Measurements from ENCODE around the gene DOCK7. TPM values are rescaled to one million over a fixed set of nuclear protein-coding genes. Genes with fewer than 3 reads are reported as not detected.

DOCK7 gene
- total and polyA plus RNA-seq, 2 of the 8 experiments (the other 6 are each of a cell fraction or from before 2014, with no cell fraction given): 10.2 to 33.7 TPM

- Histone ChIP-seq H2BK120ac (replicated peaks; ENCODE audit: low read depth, low read length) (no peak overlapping the region), H3K56ac (replicated peaks; ENCODE audit: insufficient read length, low read depth, low read length) (no peak overlapping the region), H2AK5ac (ENCODE audit: low read depth, low read length) (no peak overlapping the region), H2BK15ac (ENCODE audit: low read length) (no peak overlapping the region), H2BK12ac (ENCODE audit: low read depth, low read length) (no peak overlapping the region), H4K5ac (ENCODE audit: insufficient read length, low read depth, low read length) (no peak overlapping the region), H3K27me3 (replicated peaks in 1 of 4; ENCODE audit: control insufficient read depth in 3 of 4, extremely low read depth in 1 of 4, insufficient read depth in 3 of 4, low read length in 3 of 4) (no peaks in the 10 kb centered on the region), H4K20me1 (replicated peaks in 1 of 2; ENCODE audit: control insufficient read depth in 1 of 2, insufficient read depth in 2 of 2, low read length in 2 of 2) (no peaks in the 10 kb centered on the region), H2BK20ac (ENCODE audit: low read length) (no peak overlapping the region), H3K9ac (replicated peaks in 1 of 4; ENCODE audit: extremely low read depth in 1 of 4, low read depth in 3 of 4, low read length in 3 of 4) (no peak overlapping the region), H3K14ac (ENCODE audit: insufficient read length) (no peak overlapping the region), H3K79me2 (ENCODE audit: control insufficient read depth in 1 of 2, insufficient read depth in 2 of 2, low read length in 2 of 2) (no peaks in the 10 kb centered on the region), H4K8ac (ENCODE audit: extremely low read depth, insufficient read depth, low read length) (no peak overlapping the region), H3K4ac (replicated peaks; ENCODE audit: insufficient read length, low read depth, low read length) (no peak overlapping the region), H2BK5ac (ENCODE audit: low read depth, low read length) (no peak overlapping the region), H2AFZ (ENCODE audit: low read length) (no peak overlapping the region), H3K23ac (ENCODE audit: insufficient read length) (no peak overlapping the region), H3K4me3 (ENCODE audit: extremely low read depth in 1 of 4, insufficient read depth in 2 of 4, low read depth in 3 of 4, low read length in 4 of 4) (no peak overlapping the region), H3K79me1 (ENCODE audit: low read depth, low read length) (no peaks in the 10 kb centered on the region), H3K4me1 (replicated peaks in 1 of 4; ENCODE audit: control insufficient read depth in 3 of 4, insufficient read depth in 4 of 4, low read length in 3 of 4) (peaks cover 0 to 4% (median 0%) of the 10 kb centered on the region in 4 experiments; a peak in 2 of 7 replicates), H3K27ac (ENCODE audit: low read depth, low read length) (no peak overlapping the region), H3K36me3 (ENCODE audit: control insufficient read depth in 2 of 4, insufficient read depth in 4 of 4, low read length in 3 of 4) (no peaks in the 10 kb centered on the region; a peak in 1 of 8 replicates), H3K18ac (ENCODE audit: extremely low read depth, low read length) (no peak overlapping the region), H3K9me3 (ENCODE audit: insufficient read depth in 2 of 2, low read depth in 1 of 2, low read length in 1 of 2) (no peaks in the 10 kb centered on the region), H3K23me2 (ENCODE audit: low read depth, low read length) (no peaks in the 10 kb centered on the region), H3K4me2 (ENCODE audit: insufficient read depth in 1 of 2, low read depth in 2 of 2, low read length in 2 of 2) (no peak overlapping the region), H4K91ac (replicated peaks; ENCODE audit: insufficient read length, low read length) (no peak overlapping the region)
- POLR2A ChIA-PET (ENCODE audit: partially characterized antibody): no interaction called here
- FAIRE-seq (no peak), DNase-seq (ENCODE audit: low read depth in 1 of 2, low spot score in 2 of 2) (no peak)
- TF ChIP-seq TEAD4 (IDR thresholded peaks at IDR 0.05; ENCODE audit: low read depth, low read length) (no peak), CBX8 (IDR thresholded peaks at IDR 0.05; ENCODE audit: borderline replicate concordance, low read depth, low read length) (no peak), NRF1 (IDR thresholded peaks at IDR 0.05; ENCODE audit: low read depth, low read length) (no peak), YY1 (IDR thresholded peaks at IDR 0.05; ENCODE audit: low read depth, low read length) (no peak), POU5F1 (IDR thresholded peaks at IDR 0.05; ENCODE audit: low read depth, low read length) (no peak), KDM4A (IDR thresholded peaks at IDR 0.05; ENCODE audit: low read depth, low read length, severe bottlenecking) (no peak), RNF2 (IDR thresholded peaks at IDR 0.05; ENCODE audit: borderline replicate concordance, low read depth, low read length, missing control alignments, poor library complexity, severe bottlenecking) (no peak), GABPA (IDR thresholded peaks at IDR 0.05; ENCODE audit: borderline replicate concordance, insufficient read depth, low read length) (no peak)
- CTCF ChIA-PET (ENCODE audit: partially characterized antibody): no interaction called here
Observed at GRCh38 chr1:62588000-62588399, 100.2 kb downstream of the DOCK7 start.

All from H1 (cell line).